GM10266 (cell line): ENCODE data around the gene GTF3C5.

Experiments
- DNase-seq: peaks from one replicate; pipeline ENCODE4 v3.0.0; 2012; ENCODE audit errors: extremely low spot score
- TF ChIP-seq, protein P1 (sequence below): IDR thresholded peaks from 2 replicates; pipeline ENCODE4 v1.5.1; 2012; ENCODE audit warnings: mild to moderate bottlenecking, low read depth; ENCODE audit not compliant: control insufficient read depth, insufficient read depth; ENCODE audit errors: missing control alignments

The GTF3C5 gene

DNA sequence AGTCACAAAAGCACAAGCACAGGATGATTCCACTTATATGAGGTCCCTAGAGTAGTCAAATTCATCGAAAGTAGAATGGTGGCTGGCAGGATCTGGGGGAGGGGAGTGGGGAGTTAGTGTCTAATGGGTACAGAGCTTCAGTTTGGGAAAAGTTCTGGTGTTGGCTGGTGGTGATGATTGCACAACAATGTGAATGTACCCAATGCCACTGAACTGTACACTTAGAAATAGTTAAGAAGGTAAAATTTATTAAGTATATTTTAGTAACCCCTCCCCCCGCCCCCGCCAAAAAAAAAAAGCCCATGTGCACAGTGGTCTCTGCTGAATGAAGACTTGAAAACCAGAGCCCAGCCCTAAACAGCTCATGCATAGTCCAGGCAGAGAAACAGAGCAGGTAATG, 24.8 kb upstream of the GTF3C5 start:
- no peak for DNase-seq
- TF ChIP-seq, protein P1, sequence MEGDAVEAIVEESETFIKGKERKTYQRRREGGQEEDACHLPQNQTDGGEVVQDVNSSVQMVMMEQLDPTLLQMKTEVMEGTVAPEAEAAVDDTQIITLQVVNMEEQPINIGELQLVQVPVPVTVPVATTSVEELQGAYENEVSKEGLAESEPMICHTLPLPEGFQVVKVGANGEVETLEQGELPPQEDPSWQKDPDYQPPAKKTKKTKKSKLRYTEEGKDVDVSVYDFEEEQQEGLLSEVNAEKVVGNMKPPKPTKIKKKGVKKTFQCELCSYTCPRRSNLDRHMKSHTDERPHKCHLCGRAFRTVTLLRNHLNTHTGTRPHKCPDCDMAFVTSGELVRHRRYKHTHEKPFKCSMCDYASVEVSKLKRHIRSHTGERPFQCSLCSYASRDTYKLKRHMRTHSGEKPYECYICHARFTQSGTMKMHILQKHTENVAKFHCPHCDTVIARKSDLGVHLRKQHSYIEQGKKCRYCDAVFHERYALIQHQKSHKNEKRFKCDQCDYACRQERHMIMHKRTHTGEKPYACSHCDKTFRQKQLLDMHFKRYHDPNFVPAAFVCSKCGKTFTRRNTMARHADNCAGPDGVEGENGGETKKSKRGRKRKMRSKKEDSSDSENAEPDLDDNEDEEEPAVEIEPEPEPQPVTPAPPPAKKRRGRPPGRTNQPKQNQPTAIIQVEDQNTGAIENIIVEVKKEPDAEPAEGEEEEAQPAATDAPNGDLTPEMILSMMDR = no peak

DNA sequence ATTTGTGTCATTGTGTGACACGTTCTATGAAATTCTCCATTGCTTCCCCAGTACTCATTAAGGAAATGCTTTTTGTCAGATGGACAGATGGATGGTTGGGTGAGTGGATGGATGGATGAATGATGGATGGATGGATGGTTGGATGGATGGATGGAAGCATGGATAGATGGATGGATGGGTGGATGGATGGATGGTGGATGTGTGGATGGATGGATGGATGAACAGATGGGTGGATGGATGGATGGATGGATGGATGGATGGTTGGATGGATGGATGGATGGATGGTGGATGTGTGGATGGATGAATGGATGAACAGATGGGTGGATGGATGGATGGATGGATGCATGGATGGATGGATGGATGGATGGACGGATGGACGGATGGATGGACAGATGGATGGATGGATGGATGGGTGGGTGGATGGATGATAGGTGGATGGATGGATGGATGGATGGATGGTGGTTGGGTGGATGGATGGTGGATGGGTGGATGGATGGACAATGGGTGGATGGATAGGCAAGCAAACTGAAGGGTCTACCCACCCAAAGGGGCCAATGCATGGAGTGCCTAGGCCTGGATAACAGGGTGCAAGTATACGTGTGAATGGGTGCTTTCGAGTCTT, 24.0 kb upstream of the GTF3C5 start:
- no peak for DNase-seq
- TF ChIP-seq, protein P1 = no peak

DNA sequence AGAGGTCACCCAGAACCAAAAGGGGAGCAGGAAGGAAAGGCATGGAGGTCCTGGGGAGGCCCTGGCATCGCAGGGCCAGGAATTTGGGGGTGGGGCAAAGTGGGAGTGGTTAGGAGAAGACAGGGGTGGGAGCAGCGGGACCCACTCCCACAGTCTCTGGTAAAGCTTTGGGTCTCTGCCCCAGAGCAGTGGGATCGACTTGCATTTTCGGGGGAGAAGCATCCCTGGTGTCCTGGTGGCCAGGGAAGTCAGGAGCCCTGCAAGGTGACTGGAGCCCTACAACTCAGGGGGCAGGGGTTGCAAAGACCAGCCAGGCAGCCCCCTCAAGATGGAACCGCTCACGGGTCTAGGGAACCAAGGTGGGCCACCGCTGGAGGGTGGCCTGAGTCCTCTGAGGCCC, 22.4 kb upstream of the GTF3C5 start:
- TF ChIP-seq, protein P1 = no peak
- DNase-seq = no peak

DNA sequence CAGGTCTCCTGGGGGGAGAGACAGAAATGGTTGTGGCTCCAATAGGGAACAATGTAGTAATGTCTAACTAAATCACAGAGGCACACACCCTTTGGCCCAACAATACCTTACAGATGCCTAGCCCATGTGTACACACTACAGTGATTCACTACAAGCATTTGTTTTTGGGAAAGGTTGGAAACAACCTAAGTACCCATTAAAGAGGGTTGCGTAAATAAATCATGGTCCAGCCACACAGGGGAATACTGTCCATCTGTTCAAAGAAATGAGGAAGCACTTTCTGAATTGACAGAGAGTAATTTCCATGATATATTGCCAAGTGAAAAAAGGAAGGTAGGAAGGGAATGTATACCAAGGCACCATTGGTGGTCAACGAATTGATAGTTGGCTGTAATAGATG, 22.0 kb upstream of the GTF3C5 start:
- DNase-seq = no peak
- TF ChIP-seq, protein P1 = no peak

DNA sequence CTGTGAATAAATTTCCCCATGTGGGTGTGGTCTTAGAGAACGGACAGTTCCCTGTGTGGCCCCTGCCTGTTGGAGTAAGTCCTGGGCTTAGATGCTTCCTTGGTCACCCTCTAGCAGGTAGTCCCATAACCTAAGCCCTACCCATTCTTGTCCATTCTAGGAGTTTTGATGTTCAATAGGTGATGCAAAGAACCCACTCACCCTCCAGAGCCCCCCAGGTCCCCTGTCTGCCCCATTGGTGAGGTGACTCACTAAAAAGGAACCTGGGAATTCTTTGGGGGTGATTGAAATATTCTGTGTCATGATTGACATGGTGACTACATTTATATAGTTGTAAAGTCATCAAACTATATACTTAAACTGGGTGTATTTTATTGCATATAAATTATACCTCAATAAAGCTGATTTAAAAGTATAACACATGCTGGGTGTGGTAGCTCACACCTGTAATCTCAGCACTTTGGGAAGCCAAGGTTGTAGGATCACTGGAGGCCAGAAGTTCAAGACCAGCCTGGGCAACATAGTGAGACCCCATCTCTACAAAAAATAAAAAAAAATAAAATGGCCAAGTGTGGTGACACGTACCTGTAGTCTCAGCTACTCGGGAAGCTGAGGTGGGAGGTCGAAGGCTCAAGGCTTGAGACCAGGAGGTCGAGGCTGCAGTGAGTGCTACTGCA, 20.8 kb upstream of the GTF3C5 start:
- TF ChIP-seq, protein P1 = no peak
- no peak for DNase-seq

DNA sequence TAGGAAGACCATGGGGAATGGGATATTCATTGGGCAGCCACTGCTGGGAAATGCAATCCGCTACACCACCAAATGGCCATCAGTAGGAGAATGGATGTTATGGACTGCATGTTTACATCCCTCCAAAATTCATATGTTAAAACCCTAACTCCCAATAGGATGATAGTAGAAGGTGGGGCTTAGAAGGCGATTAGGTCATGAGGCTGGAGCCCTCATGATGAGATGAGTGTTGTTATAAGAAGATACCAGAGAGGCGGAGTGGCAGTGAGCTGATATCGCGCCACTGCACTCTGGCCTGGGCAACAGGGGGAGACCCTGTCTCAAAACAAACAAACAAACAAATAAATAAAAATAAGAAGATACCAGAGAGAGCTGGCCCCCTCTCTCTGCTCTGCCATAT, 16.1 kb upstream of the GTF3C5 start:
- TF ChIP-seq, protein P1 = no peak
- DNase-seq = no peak

DNA sequence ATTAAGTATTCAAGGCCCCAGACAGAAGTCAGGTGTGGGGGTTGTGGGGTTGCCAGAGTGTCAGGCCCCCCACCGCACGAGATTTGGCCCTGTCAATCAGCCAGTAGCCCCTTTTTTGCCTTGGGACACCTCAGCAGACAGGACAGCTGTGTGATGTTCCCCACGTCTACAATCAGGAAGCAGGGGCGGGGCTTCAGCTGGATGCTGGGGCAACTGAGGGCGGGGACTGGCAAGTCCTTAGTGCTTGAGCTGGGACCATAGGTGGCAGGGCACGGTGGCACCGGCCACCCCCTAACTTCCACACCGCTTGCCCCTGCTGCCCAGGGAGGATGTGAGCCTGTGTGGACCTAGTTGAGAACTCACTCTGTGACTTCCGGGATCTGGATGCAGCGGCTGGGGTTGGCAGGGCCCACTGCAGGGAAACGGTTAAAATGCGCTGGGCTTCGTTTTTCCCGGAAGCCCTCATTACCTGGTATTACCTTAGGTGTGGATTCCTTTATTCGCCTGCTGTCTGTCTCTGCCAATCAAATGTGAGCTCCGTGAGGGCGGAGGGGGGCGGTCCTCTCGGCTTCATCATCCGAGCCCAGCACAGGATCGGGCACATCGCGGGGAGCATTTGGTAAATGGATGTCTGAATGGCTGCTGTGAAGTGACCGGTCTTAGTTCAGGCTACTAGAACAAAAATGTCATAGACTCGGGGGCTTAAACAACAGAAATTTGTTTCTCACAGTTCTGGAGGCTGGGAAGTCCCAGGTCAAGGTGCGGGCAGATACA, 7.5 kb upstream of the GTF3C5 start:
- TF ChIP-seq, protein P1 = no peak
- DNase-seq = peak; percentile 40
